HG03432 (cell line): ENCODE results near the gene BRD1.

Experiments
- ATAC-seq: cut with Tn5 transposase; IDR thresholded peaks from one replicate; pipeline ENCODE4 v1.9.1; 2021; ENCODE audit warnings: mild to moderate bottlenecking, moderate library complexity; ENCODE audit not compliant: unreplicated experiment

The BRD1 gene

DNA sequence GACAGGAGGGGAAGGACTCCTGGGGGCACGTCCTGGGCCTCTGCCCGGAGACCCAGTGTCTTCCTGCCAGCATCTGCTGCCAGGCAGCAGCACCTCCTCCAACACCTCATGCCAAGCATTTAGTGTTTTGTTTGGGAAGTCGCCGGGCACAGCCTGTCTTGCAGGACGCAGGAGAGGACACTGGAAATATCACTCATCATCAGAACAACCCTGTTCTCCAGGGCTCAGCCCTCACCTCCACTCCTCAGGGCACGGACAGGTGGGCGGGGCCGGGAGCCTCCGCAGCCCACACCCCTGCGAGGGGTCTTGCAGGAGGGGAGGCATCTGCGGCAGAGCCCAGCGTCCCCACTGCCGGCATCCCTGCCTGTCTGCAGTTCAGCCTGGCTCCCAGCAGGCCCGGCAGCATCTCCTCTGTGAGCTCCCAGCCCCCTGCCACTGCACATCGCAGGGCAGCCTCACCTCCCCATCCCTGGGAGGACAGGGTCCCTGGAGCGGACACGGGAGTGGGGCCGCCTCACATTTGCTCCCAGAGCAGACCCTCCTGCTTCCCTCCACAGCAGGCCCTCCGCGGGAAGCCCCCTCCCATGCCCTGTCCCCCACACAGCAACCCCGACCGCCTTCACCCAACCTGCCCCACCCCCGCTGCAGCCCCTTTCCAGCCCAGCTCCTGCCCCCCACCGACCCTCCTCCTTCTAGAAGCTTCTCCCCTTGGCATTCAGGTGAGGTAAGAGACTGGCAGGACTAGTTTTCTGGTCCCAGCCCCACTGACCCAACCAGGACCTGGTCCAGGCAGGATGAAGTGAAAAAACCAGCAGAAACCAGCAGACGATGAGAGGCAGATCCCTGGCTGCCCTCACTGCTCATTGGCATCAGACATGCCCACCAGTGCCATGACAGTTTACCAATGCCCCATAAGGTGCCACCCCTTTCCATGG is 72.7 kb downstream of the BRD1 start:
- ATAC-seq = no peak

DNA sequence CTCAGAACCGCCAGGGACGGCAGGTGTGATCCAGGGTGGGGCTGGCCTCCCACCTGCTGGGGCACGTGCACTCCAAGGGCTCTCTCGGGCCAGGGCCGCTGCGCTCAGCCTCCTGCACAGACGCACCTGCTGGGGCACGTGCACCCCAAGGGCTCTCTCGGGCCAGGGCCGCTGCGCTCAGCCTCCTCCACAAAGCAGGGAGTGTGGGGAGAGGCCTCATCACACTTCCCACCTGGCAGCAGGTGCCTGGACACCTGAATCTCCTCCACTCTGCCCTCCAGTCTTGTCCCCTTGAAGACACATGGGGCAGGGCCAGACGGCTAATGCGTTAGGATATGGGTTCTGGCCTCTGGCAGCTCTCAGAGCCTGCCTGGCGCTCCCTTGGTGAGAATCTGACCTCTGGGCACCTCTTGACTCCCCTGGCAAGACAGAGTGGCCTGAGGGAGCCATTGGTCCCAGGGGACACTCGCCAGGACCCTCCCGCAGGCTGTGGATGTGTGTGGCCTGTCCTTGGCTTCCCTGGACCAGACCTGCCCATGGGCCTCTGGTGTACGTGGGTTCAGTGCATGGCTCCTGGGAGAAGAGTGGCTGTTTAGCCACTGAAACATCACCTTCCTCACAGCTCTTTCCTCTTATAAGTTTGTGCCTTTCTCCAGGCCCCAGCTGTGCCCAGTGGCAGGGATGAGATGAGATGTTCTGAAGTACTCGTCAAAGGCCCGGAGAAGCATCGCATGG is 73.5 kb downstream of the BRD1 start:
- no peak for ATAC-seq

DNA sequence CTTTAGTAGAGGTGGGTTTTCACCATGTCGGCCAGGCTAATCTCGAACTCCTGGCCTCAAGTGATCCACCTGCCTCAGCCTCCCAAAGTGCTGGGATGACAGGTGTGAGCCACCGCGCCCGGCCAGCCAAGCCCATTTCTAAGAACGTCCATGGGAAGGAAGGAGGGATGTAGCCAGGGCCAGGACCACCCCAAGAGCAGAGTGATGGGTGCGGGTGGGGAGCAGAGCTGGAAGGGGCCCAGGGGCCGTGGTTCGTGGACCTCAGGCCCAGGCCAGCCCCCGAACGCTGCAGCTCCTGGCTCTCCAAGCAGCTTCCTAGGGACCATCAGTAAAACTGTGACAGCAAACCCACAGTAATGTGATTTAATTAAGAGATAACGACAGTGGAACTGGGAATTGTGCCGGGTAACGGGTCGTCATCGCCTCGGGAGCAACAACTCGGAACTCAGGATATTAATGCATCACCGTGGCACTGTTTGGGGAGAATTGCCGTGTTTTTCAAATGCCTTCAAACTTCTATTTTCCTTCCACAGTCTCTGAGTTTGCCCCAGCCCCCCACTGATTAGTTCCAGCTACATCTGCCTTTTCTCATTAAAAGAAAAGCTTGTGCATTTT is 74.3 kb downstream of the BRD1 start:
- ATAC-seq = no peak

DNA sequence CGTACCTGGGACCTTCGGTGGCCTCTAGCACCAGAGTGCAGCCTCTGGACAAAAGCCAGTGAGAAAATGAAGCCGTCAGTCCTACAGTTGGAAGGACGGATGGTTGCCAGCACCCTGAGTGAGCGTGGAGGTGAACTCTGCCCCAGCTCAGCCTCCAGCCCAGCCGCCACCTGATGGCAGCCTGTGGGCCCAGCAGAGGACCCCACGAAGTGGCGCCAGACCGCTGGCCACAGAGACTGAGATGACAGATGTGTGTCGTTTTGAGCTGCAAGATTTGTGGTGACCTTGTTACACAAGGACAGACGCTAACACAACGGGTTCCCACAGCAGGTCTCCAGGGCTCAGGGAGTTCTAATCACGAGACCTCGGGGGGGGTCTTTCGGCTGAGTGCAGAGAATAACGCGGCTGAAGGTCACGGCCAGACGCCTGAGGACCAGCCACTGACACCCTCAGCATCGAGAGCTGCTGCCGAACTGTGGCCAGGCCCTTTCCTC is 75.0 kb downstream of the BRD1 start:
- ATAC-seq = no peak

DNA sequence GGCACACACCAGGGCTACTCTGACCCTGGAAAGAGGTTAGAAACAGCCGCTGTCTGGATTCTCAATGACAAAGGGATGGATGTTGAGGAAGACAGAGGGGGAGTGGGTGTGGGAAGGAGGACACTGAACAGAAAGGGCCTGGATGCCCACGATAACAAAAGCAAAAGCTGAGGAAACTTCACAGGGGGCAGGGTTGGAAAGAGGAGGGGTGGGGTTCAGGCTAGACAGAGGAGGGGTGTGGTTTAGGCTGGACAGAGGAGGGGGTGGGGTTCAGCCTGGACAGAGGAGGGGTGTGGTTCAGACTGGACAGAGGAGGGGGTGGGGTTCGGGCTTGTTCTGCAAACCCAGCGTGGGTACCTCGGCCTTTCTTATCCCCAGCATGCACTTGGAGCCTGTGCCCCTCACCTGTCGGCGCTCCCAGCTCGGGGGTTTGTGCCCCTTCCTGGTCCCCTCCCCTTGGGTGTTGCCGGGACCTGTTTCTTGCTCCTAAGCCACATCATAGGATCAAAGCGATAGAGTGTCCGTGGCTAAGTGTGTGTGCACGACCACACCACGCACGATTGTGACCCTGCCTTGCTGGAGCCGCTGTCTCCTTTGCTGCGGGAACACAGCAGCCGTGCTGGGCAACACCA is 75.6 kb downstream of the BRD1 start:
- ATAC-seq = no peak

DNA sequence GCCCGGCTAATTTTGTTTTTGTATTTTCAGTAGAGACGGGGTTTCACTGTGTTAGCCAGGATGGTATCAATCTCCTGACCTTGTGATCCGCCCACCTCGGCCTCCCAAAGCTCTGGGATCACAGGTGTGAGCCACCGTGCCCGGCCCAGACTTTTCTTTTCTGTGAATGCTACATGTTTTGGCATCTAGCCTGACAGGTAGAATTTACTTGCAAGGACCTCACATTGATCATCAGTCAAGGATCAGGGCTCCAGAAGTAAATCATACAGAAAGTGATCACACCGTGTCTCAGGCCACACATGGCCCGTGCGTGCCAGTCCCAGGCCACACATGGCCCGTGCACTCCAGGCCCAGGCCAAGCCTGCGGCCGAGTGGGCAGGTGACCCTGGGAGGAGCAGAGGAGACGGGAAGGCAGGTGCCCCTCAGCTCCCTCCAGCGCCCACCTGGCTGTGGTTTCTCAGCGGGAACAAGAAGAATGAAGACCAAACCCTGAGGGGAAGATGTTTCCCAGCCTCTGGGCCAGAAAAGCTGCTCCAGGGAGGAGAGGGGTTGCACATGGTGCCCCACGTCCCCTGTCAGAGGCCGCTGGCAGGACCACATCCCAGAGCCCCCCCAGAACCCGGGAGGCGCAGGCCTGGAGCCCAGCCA is 76.2 kb downstream of the BRD1 start:
- no peak for ATAC-seq

DNA sequence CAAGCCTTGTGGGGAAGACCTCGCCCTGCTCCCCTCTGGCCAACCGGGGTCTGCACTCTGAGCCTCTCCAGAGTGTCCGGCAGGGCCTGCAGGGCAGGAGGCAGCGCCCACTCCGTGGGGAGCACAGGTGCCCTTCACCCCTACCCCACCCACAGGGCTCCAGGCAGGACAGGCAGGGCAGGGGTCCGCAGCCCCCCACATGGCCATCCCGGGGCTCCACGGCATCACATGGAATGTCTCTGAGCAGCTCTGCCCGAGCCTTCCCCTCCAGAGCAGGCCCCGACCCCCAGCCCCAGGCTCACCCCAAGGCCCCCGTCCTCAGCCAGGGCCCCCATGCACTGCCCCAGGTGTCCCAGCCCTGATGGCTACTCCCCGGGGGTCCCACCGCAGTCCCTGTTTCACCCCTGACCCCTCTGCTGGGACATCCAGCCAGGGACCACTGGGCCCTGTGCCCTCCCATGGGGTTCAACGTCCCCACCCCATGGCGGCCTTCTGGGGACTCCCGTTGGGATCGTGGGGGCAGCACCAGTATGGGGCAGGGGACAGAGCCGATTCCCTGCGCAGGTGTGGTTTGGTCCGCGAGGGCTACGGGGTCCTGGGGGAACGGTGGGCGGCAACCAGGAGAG is 77.7 kb downstream of the BRD1 start:
- ATAC-seq = no peak

DNA sequence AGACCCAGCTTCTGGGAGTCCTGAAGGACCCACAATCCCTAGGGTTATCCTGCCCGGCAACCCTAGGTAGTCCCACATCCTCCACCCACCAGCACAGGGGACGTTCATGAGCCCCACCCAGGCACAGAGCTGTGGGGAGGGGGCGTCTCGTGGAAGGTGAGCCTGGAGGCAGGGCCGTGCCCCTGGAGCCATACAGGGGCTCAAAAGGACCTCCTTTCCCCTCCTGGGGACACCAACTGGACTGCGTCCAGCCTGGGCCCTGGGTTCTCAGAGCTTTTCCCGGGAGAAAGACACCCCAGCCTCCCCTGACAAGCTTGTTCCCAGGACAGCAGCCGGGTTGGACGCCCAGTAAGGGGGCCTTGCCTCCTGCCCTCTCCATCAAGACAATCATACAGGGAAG is 78.4 kb downstream of the BRD1 start:
- ATAC-seq = no peak

DNA sequence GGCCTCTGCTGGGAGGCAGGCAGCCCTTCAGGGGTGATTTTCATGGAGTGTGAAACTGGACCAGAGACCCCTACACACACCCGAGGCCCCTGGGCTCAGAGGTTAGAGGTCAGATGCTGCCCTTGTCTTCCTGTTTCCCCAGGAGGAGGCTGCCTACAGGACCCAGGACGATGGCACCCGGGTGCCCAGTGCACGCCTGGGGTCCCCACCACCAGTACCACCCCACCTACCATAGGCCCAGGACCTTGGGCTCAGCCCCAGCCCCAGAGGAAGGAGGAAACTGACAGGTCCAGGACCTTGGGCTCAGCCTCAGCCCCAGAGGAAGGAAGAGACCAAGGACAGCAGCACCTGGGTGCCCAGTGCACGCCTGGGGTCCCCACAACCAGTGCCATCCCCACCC is 79.2 kb downstream of the BRD1 start:
- ATAC-seq = no peak

DNA sequence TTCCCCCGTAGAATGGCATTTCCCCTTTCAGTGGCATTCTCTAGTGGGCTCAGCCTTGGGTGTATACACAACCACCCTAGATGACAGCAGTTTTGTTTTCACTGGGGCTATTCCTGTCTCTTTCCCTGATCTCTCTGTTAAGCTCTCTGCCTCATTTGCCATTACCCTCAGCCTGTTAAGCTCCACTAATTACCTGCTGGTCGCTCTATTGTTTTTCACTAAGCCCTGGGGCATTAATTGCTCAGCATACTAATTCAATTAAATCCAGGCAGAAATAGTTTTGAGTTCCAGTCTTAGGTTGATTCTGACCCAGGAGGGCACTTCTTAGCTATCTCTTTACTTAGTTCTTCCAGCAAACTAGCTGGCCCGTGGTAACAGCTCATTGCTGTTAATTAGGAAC is 80.0 kb downstream of the BRD1 start:
- no peak for ATAC-seq

DNA sequence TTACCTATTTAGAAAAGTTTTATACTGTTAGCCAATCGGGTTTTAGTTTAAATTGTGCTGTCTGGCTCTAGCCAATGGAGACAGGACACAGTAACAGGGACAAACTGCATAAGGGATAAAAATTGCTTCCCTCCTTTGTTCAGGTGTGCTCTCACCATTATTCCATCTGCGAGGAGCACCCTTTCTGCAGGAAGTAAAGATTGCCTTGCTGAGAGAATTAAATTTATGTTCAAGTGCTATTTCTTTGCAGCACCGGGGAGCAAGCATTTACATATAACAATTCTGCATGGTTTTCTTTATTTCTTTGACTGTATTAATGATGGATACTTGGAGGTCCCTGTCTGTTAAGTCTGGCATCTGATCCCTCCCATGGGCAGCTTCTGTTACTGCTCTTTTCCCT is 80.5 kb downstream of the BRD1 start:
- ATAC-seq = no peak

DNA sequence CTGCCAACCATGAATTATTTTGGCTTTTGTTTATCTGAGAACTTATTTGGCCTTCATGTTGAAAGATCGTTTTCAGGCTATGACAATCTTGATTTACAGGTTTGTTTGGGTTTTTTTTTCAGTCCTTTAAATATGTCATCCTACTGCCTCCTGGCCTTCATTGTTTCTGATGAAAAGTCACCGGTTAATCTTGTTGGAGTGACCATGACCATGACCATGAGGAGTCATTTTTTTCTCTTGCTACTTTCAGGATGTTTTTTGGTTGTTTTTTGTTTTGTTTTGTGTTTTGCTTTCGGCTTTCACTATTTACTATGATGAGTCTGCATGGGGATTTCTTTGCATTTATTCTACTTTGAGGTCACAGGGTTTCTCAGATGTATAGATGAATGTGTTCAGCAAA is 81.6 kb downstream of the BRD1 start:
- ATAC-seq = no peak

DNA sequence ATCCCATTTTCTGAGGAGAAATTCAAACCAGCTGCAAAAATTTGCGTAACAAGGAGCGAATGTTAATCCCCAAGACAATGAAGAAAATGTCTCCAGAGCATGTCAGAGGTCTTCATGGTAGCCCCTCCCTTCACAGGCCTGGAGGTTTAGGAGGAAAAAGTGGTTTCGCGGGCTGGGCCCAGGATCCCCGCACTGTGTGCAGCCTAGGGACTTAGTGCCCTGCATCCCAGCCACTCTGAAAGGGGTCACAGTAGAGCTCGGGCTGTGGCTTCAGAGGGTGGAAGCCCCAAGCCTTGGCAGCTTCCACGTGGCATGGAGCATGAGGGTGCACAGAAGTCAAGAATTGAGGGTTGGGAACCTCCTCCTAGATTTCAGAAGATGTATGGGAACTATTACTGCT is 87.4 kb downstream of the BRD1 start:
- ATAC-seq = no peak

DNA sequence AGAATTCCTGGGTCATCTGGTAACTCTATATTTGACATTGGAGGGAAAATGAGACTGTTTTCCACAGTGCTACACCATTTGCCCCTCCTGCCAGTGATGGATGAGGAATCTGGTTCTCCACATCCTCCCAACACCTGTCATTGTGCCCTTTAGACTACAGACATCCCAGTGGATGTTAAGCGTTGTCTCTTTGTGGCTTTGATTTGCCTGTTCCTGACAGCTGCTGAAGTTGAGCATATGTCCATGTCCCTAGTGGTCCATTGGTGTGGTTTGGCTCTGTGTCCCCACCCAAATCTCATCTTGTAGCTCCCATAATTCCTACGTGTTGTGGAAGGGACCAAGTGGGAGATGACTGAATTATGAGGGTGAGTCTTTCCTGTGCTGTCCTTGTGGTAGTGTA is 88.5 kb downstream of the BRD1 start:
- ATAC-seq = no peak

DNA sequence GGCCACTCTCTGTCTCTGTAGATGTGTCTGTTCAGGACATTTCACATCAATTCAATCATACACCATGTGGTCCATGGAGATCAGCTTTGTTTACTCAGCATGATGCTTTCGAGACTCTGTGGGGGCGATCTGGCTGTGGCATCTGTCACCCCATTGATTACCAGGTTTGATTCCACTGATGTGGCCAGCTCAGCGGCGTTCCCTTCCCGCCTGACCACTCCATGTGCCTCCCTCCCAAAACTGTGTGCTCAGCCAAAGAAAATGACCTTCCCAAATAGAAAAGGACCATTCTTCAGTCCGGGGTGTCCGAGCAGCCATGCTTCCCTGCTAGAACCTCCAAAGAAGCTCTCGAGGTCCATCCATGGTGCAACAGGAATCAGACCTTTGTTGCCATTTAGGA is 89.1 kb downstream of the BRD1 start:
- ATAC-seq = no peak

DNA sequence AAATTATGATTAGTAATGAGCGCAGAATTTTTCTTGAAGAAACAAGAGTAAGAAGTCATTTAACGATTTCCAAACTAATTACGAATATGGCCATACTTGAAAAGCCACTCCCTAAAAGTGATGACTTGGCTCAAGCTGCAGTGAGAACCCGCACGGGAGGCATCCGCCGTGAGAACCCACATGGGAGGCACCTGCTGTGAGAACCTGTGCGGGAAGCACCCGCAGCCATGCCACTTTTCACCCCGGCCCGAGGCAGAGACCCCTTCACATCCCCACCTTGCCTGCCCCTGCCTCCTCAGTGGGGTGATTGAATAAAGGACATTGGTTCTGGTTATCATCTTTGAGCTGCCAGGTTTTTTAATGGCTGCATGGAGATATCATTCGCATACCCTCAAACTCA is 89.7 kb downstream of the BRD1 start:
- ATAC-seq = no peak

DNA sequence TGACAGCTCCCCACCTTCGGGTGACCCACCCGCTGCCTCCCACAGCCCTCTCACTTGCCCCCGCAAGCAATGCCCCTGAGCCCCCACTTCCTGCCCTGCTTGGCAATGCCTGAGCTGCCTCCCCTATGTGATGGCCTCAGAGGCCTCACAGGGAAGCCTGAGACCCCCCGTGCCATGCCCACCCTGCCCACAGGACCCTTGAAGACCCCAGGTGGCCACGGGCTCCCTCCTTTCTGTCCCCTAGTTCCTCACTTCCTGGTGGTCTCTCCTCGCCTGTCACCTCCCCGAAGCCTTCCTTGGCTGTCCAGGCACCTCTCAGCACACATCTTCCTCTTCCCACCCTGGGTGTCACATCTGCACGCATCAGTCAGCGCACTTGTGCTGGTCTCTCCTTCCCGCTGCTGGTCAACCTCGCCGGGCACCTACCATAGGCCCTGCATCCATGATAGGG is 90.5 kb downstream of the BRD1 start:
- no peak for ATAC-seq

DNA sequence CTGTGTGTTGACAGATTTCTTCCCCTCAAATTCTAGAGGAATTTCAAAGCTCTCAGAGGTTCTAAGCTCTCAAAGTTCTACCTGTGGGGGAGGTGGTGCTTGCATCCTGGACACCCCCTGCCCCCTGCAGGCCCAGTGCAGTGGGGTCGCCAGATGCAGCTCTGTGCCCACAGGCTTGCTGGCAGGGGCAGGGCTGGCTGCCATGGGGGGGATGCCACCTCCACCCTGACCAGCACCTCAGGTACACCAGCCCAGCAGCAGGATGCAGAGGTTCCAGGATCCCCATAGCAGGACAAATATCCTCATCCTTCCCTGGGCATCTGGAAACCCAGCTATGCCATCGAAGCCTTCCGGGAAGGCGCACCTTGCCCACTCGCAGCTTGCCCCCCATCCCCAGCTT is 91.1 kb downstream of the BRD1 start:
- no peak for ATAC-seq

DNA sequence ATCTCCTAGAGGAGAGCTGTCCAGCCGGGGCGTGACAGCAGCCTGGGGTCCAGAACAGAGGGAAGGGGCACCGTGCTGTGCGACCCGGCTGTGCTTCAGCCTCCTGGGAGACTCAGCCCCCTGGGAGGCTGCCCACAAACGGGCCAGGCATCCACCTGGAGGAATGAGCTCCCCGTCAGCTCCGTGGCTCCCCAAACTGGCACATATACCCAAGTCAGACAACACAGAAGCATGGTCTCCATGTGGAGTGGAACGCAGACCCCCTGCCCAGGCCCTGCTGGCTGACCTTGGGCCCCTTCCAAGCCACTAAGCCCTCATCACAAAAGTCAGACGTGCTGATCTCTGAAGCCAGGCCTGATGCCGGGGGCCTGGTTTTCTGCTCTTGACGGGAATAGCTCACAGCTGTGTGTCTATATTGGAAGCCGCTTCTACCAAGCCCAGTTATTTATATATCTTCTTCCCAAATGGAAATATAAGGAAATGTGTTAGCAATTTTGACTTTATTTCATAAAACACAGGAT is 91.7 kb downstream of the BRD1 start:
- ATAC-seq = no peak

DNA sequence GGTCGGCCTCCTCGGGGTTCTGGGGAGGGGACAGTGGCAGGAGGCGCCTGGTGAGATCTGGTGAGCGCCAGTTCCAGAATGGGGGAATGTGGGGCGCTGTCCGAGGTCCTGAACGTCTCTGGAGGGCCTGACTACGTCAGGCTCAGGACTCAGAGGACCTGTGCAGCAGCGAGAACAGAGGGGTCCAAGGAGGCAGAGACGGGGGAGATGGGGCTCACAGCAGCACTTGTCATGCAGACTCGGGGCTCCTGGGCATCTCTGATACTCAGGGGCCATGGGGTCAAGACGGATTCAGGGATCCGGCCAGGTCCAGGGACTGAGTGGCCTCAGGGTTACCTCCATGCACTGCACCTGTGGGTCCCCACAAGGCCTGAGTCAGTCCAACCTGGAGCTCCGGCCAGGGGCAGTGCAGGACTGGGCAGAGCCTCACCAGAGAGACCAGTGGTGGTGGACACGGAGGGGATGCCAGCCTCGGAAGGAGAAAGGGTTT is 92.2 kb downstream of the BRD1 start:
- no peak for ATAC-seq
